ENCODE results near the gene CDC42EP2. TPM values are rescaled to one million over a fixed set of nuclear protein-coding genes. Genes with fewer than 3 reads are reported as not detected.

Gene CDC42EP2
- total RNA-seq, 6 donors from 2014 or later = 7.7 to 45.2 (median 14.6) TPM

- Histone ChIP-seq H3K36me3 (no peaks in the 10 kb centered on the region), H3K27me3 (no peaks in the 10 kb centered on the region), H3K27ac (peak overlapping the region in 2 of 4 donors; percentile 65), H3K4me3 (no peak overlapping the region), H3K9me3 (no peaks in the 10 kb centered on the region), H3K4me1 (peaks cover 0 to 10% (median 5%) of the 10 kb centered on the region in 4 donors)
- no peak for DNase-seq
- ATAC-seq (ENCODE audit: low FRiP score in 2 of 2) = peak in 1 of 2 donors; percentile 74
- TF ChIP-seq POLR2A (IDR thresholded peaks at IDR 0.05) (no peak), CTCF (IDR thresholded peaks at IDR 0.05) (no peak), POLR2AphosphoS5 (IDR thresholded peaks at IDR 0.05) (no peak), EP300 (IDR thresholded peaks at IDR 0.05) (no peak)
- 52 to 79% methylated on average over 10 of the region's 10 CpGs for WGBS, 2 donors
Measured at GRCh38 chr11:65362320-65362931, 47.8 kb downstream of the CDC42EP2 start.

- no peak for DNase-seq
- TF ChIP-seq CTCF (IDR thresholded peaks at IDR 0.05) (no peak), EP300 (IDR thresholded peaks at IDR 0.05) (no peak), POLR2AphosphoS5 (IDR thresholded peaks at IDR 0.05) (no peak), POLR2A (IDR thresholded peaks at IDR 0.05) (no peak)
- Histone ChIP-seq H3K36me3 (no peaks in the 10 kb centered on the region), H3K4me3 (no peak overlapping the region), H3K4me1 (peaks cover 0 to 9% (median 5%) of the 10 kb centered on the region in 4 donors), H3K27me3 (no peaks in the 10 kb centered on the region), H3K27ac (peak overlapping the region in 2 of 4 donors; percentile 65), H3K9me3 (no peaks in the 10 kb centered on the region)
- WGBS, 2 donors = 92 to 95% methylated on average over 6 of the region's 6 CpGs
- ATAC-seq (ENCODE audit: low FRiP score in 2 of 2) = no peak
Measured at GRCh38 chr11:65362966-65363365, 48.3 kb downstream of the CDC42EP2 start.

GRCh38 chr11:65363770-65364169, 49.1 kb downstream of the CDC42EP2 start:
- no peak for ATAC-seq (ENCODE audit: low FRiP score in 2 of 2)
- DNase-seq = no peak
- Histone ChIP-seq H3K4me3 (no peak overlapping the region), H3K36me3 (no peaks in the 10 kb centered on the region), H3K27me3 (no peaks in the 10 kb centered on the region), H3K27ac (no peak overlapping the region), H3K4me1 (peaks cover 0 to 7% (median 4%) of the 10 kb centered on the region in 4 donors), H3K9me3 (no peaks in the 10 kb centered on the region)
- 76 to 87% methylated on average over 3 of the region's 3 CpGs for WGBS, 2 donors
- TF ChIP-seq CTCF (IDR thresholded peaks at IDR 0.05) (no peak), EP300 (IDR thresholded peaks at IDR 0.05) (no peak), POLR2A (IDR thresholded peaks at IDR 0.05) (no peak), POLR2AphosphoS5 (IDR thresholded peaks at IDR 0.05) (no peak)

GRCh38 chr11:65366340-65366773, 51.7 kb downstream of the CDC42EP2 start:
- Histone ChIP-seq H3K36me3 (no peaks in the 10 kb centered on the region), H3K27ac (no peak overlapping the region), H3K4me3 (no peak overlapping the region), H3K4me1 (peaks cover 2 to 17% (median 9%) of the 10 kb centered on the region in 4 donors), H3K9me3 (no peaks in the 10 kb centered on the region), H3K27me3 (no peaks in the 10 kb centered on the region)
- 5 to 10% methylated on average over 4 of the region's 4 CpGs for WGBS, 2 donors
- ATAC-seq (ENCODE audit: low FRiP score in 2 of 2) = peak; percentile 83 to 85
- peak; percentile 49 to 85 (median 78) for TF ChIP-seq CTCF (IDR thresholded peaks at IDR 0.05)
- TF ChIP-seq POLR2A (IDR thresholded peaks at IDR 0.05) = no peak
- peak in 1 of 2 donors; percentile 59 for DNase-seq

DNA sequence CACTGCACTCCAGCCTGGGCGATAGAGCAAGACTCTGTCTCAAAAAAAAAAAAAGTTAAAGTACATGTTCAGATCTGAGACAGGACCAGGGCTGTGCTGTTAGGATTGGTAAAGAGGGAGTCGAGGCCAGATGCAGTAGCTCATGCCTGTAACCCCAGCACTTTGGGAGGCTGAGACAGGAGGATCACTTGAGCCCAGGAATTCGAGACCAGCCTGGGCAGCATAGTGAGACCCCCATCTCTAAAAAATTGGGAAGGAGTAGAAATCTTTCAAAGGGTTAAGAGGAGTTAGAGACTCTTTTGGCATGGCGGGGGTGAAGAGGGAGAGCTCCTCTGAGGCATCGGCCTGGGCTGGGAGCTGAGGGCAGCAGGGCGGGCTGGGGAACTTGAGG, 56.0 kb downstream of the CDC42EP2 start:
- peak overlapping the region; percentile 39 to 66 (median 54) for H3K27ac ChIP-seq
- H3K36me3 ChIP-seq = no peaks in the 10 kb centered on the region
- no peaks in the 10 kb centered on the region for H3K27me3 ChIP-seq
- ATAC-seq (ENCODE audit: low FRiP score in 2 of 2) (no peak), DNase-seq (no peak)
- WGBS, 2 donors = 77 to 83% methylated on average over 6 of the region's 6 CpGs
- H3K9me3 ChIP-seq = no peaks in the 10 kb centered on the region
- no peak overlapping the region for H3K4me3 ChIP-seq
- peaks cover 6 to 20% (median 11%) of the 10 kb centered on the region in 4 donors for H3K4me1 ChIP-seq
- no peak for TF ChIP-seq CTCF (IDR thresholded peaks at IDR 0.05)
- TF ChIP-seq POLR2A (IDR thresholded peaks at IDR 0.05) = no peak
- TF ChIP-seq POLR2AphosphoS5 (IDR thresholded peaks at IDR 0.05) = no peak
- no peak for TF ChIP-seq EP300 (IDR thresholded peaks at IDR 0.05)
